Neural cell (in vitro differentiated cells): ENCODE measurements around the gene WNT6.

Experiments
- CTCF ChIP-seq: fragments of 450-650 bp; IDR thresholded peaks from 2 replicates; pipeline ENCODE4 v1.5.1; 2014; ENCODE audit warnings: antibody characterized with exemption, mild to moderate bottlenecking, moderate library complexity; ENCODE audit not compliant: poor library complexity, severe bottlenecking
- EP300 ChIP-seq: fragments of 450-650 bp; conservative IDR thresholded peaks from 2 replicates; pipeline ENCODE4 v1.6.1; 2014; ENCODE audit warnings: antibody characterized with exemption, mild to moderate bottlenecking, moderate library complexity; ENCODE audit not compliant: poor library complexity, severe bottlenecking
- EZH2 ChIP-seq: fragments of 200-600, 300-800 bp; shearing (Covaris generic), sonication (generic); IDR thresholded peaks from 2 replicates; pipeline ENCODE4 v1.6.1; 2014; ENCODE audit warnings: antibody characterized with exemption, low read length, borderline replicate concordance, mild to moderate bottlenecking; ENCODE audit not compliant: insufficient read depth, poor library complexity, severe bottlenecking
- MXI1 ChIP-seq: fragments of 450-650 bp; conservative IDR thresholded peaks from 2 replicates; pipeline ENCODE4 v1.6.1; 2014; ENCODE audit warnings: antibody characterized with exemption, mild to moderate bottlenecking; ENCODE audit not compliant: poor library complexity, severe bottlenecking
- POLR2AphosphoS5 ChIP-seq: IDR thresholded peaks from 2 replicates; pipeline ENCODE4 v1.6.1; 2012
- RAD21 ChIP-seq: fragments of 450-650 bp; conservative IDR thresholded peaks from 2 replicates; pipeline ENCODE4 v1.6.1; 2014; ENCODE audit warnings: antibody characterized with exemption, mild to moderate bottlenecking, moderate library complexity
- REST ChIP-seq: IDR thresholded peaks from 2 replicates; pipeline ENCODE4 v1.6.1; 2012; ENCODE audit warnings: borderline replicate concordance
- SMC3 ChIP-seq: fragments of 450-650 bp; conservative IDR thresholded peaks from 2 replicates; pipeline ENCODE4 v1.6.1; 2014; ENCODE audit warnings: antibody characterized with exemption, mild to moderate bottlenecking, moderate library complexity; ENCODE audit not compliant: poor library complexity
- TAF1 ChIP-seq: IDR thresholded peaks from 2 replicates; pipeline ENCODE4 v1.6.1; 2012; ENCODE audit warnings: low read depth

GRCh38 chr2:218880102-218880858 lies 20.7 kb downstream of the WNT6 start, which contains the start of gene WNT10A:
- TF ChIP-seq CTCF (no peak), EZH2 (no peak), EP300 (no peak), SMC3 (no peak), POLR2AphosphoS5 (no peak), REST (no peak), RAD21 (no peak), TAF1 (no peak), MXI1 (no peak)
